HL-60 (cell line): ENCODE data around the gene VAX1.

Source experiments
- DNase-seq, 2 experiments: peaks; one replicate each; pipeline ENCODE4 v3.0.0-alpha.2; 2010 to 2020; ENCODE audit warnings: low read depth in 1 of 2, low spot score in 1 of 2
- H3K27ac ChIP-seq: fragments of 250-450 bp; sonication (Bioruptor Pico); replicated peaks from 2 replicates; pipeline ENCODE4 v1.5.1; 2020; ENCODE audit warnings: mild to moderate bottlenecking, moderate library complexity
- H3K27me3 ChIP-seq: fragments of 250-450 bp; sonication (Bioruptor Pico); 2 replicates; pipeline ENCODE4 v1.5.1; 2021; ENCODE audit warnings: mild to moderate bottlenecking, moderate library complexity; ENCODE audit not compliant: insufficient read depth, poor library complexity, severe bottlenecking
- H3K4me3 ChIP-seq: replicated peaks from 2 replicates; pipeline ENCODE4 v1.5.1; 2011; ENCODE audit warnings: mild to moderate bottlenecking, control low read depth, low read length; ENCODE audit not compliant: insufficient read depth
- GABPA ChIP-seq: IDR thresholded peaks from 2 replicates; pipeline ENCODE4 v1.6.1; 2012; ENCODE audit warnings: low read depth
- POLR2AphosphoS5 ChIP-seq: IDR thresholded peaks from 2 replicates; pipeline ENCODE4 v1.6.1; 2012; ENCODE audit warnings: low read depth
- SPI1 ChIP-seq: IDR thresholded peaks from 2 replicates; pipeline ENCODE4 v1.6.1; 2012; ENCODE audit warnings: low read depth, mild to moderate bottlenecking, borderline replicate concordance
- TF ChIP-seq, protein P1 (sequence below): IDR thresholded peaks from one replicate; pipeline ENCODE4 v1.5.1; 2011; ENCODE audit warnings: low read length, control low read depth, inconsistent platforms; ENCODE audit not compliant: insufficient read depth
- TF ChIP-seq, protein P2 (sequence below): IDR thresholded peaks from 2 replicates; pipeline ENCODE4 v1.6.1; 2012; ENCODE audit warnings: low read depth; ENCODE audit not compliant: insufficient replicate concordance

VAX1 gene

DNA sequence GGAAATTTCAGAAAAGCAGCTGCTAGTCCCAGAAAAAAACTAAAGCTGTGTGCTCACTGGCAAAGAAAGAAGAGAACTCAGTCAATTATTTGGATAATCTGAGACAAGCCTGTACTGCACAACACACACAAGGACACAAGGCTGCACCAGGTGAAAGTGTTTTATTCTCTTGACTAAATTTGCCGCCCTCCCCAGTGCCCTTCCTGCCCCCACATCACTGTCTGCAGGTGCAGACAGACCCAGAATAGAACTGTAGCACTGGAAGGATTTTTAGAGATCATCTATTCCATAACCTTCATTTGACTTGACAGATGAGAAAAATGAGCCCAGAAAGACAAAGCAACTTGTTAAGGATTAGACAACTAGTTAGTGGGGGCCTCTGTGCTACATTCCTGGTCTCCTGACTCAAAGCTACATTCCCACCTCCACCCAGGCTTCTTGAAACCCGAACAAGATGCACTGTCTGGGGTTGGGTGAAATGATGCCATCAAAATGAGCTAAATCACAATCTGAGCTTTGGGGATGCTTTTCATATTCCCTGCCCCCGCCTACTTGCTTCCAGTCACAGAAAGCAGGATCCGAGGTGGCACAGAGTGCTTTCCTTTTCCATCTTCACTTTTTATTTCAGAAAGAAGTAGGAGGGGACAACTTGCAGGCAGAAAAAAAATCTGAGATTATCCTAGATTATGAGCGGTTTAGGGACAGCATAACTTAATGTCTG lies 5.2 kb upstream of the VAX1 start:
- no peak overlapping the region for H3K4me3 ChIP-seq
- TF ChIP-seq, protein P1, sequence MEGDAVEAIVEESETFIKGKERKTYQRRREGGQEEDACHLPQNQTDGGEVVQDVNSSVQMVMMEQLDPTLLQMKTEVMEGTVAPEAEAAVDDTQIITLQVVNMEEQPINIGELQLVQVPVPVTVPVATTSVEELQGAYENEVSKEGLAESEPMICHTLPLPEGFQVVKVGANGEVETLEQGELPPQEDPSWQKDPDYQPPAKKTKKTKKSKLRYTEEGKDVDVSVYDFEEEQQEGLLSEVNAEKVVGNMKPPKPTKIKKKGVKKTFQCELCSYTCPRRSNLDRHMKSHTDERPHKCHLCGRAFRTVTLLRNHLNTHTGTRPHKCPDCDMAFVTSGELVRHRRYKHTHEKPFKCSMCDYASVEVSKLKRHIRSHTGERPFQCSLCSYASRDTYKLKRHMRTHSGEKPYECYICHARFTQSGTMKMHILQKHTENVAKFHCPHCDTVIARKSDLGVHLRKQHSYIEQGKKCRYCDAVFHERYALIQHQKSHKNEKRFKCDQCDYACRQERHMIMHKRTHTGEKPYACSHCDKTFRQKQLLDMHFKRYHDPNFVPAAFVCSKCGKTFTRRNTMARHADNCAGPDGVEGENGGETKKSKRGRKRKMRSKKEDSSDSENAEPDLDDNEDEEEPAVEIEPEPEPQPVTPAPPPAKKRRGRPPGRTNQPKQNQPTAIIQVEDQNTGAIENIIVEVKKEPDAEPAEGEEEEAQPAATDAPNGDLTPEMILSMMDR = no peak
- TF ChIP-seq, protein P2, sequence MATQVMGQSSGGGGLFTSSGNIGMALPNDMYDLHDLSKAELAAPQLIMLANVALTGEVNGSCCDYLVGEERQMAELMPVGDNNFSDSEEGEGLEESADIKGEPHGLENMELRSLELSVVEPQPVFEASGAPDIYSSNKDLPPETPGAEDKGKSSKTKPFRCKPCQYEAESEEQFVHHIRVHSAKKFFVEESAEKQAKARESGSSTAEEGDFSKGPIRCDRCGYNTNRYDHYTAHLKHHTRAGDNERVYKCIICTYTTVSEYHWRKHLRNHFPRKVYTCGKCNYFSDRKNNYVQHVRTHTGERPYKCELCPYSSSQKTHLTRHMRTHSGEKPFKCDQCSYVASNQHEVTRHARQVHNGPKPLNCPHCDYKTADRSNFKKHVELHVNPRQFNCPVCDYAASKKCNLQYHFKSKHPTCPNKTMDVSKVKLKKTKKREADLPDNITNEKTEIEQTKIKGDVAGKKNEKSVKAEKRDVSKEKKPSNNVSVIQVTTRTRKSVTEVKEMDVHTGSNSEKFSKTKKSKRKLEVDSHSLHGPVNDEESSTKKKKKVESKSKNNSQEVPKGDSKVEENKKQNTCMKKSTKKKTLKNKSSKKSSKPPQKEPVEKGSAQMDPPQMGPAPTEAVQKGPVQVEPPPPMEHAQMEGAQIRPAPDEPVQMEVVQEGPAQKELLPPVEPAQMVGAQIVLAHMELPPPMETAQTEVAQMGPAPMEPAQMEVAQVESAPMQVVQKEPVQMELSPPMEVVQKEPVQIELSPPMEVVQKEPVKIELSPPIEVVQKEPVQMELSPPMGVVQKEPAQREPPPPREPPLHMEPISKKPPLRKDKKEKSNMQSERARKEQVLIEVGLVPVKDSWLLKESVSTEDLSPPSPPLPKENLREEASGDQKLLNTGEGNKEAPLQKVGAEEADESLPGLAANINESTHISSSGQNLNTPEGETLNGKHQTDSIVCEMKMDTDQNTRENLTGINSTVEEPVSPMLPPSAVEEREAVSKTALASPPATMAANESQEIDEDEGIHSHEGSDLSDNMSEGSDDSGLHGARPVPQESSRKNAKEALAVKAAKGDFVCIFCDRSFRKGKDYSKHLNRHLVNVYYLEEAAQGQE = no peak
- no peak for TF ChIP-seq SPI1
- H3K27me3 ChIP-seq = peaks cover 40% of the 10 kb centered on the region
- DNase-seq = no peak
- H3K27ac ChIP-seq = no peak overlapping the region

DNA sequence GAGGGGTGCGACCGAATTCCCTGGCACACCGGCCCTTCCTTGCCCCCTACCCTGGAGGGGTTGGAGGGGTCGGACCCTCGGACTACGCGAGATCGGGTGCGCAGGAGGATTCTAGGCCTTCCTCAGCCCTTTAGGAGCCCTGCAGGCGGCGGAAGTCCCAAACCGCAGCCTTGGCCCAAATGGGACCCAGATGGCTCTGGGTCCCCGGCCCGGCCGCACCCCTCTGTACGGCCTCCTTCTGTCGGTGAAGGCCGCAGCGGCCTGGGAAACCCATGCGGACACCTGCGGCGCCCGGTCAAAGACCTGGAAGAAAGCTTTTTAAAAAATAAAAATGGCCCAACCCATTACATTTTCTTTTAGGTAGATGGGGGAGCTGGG lies 2.4 kb upstream of the VAX1 start:
- Histone ChIP-seq H3K27ac (no peak overlapping the region), H3K4me3 (no peak overlapping the region), H3K27me3 (peaks cover 59% of the 10 kb centered on the region)
- TF ChIP-seq POLR2AphosphoS5 = no peak
- TF ChIP-seq SPI1 = no peak
- no peak for TF ChIP-seq GABPA
- TF ChIP-seq, protein P2 = no peak
- DNase-seq = no peak

DNA sequence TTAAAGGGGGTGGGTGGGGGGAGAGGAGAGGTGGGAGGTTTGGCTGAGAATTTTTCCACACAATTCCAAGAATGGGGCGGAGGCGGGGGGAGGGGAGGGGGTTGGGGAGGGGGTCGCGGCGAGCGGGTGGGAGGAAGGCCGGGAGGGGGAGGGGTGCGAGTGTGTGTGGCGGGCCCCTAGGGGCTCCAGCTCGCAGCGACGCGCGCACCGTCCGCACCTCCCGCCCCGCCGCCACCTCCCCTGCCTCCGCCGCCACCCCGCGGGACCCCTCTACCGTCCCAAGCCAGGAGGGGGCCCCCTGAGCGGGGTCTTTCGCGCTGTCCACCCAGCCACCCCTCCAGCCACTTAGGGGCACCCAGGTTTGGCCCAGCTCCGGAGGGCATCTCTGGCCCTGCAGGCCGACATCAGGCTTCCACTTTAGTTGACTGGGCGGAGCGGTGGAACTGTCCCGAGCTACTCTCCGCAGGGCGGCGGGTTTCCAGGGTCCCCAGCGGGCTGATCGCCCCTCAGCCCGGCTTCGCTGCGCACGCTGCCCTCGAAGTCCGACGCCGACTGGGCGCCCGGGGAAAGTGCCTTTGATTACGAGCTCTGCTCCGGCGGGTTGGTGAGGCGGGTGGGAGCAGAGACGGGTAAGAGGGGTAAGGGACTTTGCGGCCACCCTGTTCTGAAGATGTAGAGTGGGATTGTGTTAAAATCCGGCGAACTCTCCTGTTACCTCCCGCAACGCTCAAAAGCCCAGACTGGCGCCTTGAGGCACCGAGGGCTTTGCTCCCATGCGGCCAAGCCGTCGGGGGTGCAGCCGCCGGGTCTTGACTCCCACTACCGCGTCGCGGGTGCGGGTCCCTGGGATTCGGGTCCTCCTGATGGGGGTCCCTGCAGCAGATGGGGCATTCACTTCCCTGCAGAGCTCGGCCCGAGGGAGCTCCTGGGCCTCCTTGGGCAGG lies 1.8 kb upstream of the VAX1 start:
- no peak for TF ChIP-seq SPI1
- no peak for TF ChIP-seq POLR2AphosphoS5
- TF ChIP-seq, protein P1 = no peak
- TF ChIP-seq GABPA = no peak
- TF ChIP-seq, protein P2 = no peak
- Histone ChIP-seq H3K27me3 (peaks cover 65% of the 10 kb centered on the region), H3K27ac (no peak overlapping the region), H3K4me3 (no peak overlapping the region)
- DNase-seq = no peak
